ENCODE results near the gene CXCL12.

CXCL12 gene

DNA sequence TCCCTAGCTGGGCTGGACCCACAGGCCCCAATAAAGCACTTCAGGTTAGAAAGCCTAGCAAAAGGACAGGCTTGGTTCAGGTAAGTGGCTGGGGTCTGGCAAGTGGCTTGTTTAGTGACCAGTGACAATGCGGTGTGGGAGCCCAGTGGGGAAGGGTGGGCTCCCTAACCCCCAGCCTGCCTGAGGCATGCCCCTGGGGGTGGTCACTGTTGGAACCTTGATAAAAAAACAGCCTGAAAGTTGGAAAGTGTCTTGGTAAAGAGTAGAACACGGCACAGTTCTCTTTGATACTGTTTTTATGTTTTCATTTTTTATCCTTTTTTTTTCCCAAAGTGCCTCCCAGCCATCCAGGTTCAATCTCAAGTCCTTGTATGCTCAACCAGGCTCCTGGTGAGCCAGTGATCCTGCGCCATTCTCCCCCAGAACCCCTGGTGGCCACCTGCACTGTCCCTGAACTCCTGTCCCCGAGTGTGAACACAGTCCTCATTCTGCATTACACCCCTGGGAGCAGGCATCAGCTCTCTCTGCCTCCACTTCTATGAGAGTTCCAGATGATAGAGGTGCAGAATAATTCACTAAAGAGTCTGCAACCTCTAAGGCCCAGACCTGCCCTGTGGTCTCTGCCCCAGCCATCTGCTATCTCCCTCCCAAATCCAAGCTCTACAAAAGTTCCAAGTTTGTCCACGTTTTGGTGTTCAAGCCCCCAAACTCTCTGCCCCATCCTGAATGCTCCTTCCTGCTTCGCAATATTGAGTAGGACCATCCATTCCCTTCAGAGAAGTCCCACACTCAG, 15.0 kb upstream of the CXCL12 start:
- no peak overlapping the region for H3K27ac ChIP-seq (ENCODE audit: low read depth, low read length)

DNA sequence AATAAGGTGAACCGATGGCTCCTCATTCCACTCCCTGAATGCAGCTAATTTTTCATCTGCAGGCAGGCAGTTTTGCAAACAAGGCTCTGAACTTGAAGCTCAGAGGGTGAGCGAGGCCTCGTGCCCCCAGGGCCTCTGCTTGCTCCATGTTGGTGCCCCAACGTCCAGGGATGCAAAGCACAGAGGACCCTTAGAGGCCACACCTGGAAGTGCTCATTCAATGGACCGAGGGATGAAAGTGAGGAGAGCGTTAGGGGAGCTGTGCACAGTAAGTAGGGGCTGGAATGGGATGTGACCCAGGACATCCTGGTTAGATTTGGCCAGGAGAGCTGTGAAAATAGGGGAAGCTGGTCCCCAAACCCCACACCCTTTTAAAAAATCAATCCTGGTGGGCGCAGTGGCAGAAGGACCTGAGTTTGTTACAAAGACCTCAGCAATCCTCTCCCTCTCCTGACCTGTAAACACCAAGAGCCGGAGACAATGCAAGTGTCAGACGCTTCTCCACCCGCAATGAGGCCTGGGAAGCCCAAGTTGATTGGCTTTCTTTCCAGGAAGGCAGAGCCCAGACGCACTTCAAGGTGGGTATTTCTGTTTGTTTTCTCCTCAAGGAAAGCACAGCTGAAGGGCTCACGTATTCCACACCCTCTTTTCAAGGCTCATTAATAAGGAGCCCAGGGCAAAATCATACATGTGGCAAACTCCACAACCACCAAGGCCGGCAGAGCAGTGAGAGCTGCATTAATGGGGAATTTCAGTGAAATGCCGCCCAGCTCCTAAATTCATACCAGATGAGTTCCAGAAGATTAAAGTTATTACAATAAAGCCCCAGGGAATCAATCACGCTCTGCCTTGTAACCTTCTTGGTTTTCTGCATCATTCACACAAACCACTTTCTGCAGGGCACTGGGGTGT, 14.1 kb upstream of the CXCL12 start:
- Histone ChIP-seq H3K27ac (ENCODE audit: low read depth, low read length) (no peak overlapping the region), H3K4me1 (ENCODE audit: control insufficient read depth, insufficient read depth, low read length) (peaks cover 61% of the 10 kb centered on the region), H3K27me3 (ENCODE audit: control insufficient read depth, insufficient read depth, low read length) (peaks cover 11% of the 10 kb centered on the region), H3K36me3 (ENCODE audit: control insufficient read depth, insufficient read depth, low read length) (no peaks in the 10 kb centered on the region), H3K4me3 (ENCODE audit: low read depth, low read length) (no peak overlapping the region), H3K9ac (ENCODE audit: low read length) (no peak overlapping the region), H3K9me3 (ENCODE audit: control insufficient read depth, insufficient read depth, low read depth, low read length) (no peaks in the 10 kb centered on the region)

More for the DNA sequence above, 15.0 kb upstream of the CXCL12 start:
- H3K27me3 ChIP-seq (ENCODE audit: control insufficient read depth, insufficient read depth, low read length) = peaks cover 11% of the 10 kb centered on the region
- H3K36me3 ChIP-seq (ENCODE audit: control insufficient read depth, insufficient read depth, low read length) = no peaks in the 10 kb centered on the region
- H3K4me1 ChIP-seq (ENCODE audit: control insufficient read depth, insufficient read depth, low read length) = peaks cover 61% of the 10 kb centered on the region
- no peak overlapping the region for H3K9ac ChIP-seq (ENCODE audit: low read length)
- H3K9me3 ChIP-seq (ENCODE audit: control insufficient read depth, insufficient read depth, low read depth, low read length) = peaks cover under 1% of the 10 kb centered on the region; the same call in 1 of the 2 replicates
- H3K4me3 ChIP-seq (ENCODE audit: low read depth, low read length) = peak overlapping the region; percentile 20; the same call in 1 of the 2 replicates

DNA sequence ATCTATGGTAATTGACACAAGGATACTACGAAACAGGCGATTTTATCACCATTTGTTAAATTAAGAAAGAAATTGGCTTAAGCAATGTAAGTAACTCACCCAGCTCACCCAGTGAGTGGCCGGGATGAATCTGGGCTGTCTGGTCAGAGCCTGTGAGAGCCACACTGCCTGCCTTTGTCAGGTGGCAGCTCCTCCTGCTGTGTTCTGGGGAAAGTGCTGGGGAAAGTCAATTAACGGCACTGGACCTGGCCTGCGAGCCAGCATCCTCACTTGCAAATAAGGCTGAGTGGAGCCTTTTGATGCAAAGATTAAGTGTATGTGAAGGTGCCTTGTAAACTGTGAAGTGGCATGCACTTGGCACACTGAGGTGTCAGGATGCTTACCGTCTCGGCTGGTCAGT, 13.4 kb upstream of the CXCL12 start:
- Histone ChIP-seq H3K4me1 (ENCODE audit: control insufficient read depth, insufficient read depth, low read length) (peaks cover 63% of the 10 kb centered on the region), H3K27ac (ENCODE audit: low read depth, low read length) (no peak overlapping the region), H3K9me3 (ENCODE audit: control insufficient read depth, insufficient read depth, low read depth, low read length) (no peaks in the 10 kb centered on the region), H3K27me3 (ENCODE audit: control insufficient read depth, insufficient read depth, low read length) (peaks cover 11% of the 10 kb centered on the region), H3K36me3 (ENCODE audit: control insufficient read depth, insufficient read depth, low read length) (no peaks in the 10 kb centered on the region), H3K4me3 (ENCODE audit: low read depth, low read length) (no peak overlapping the region), H3K9ac (ENCODE audit: low read length) (no peak overlapping the region)

DNA sequence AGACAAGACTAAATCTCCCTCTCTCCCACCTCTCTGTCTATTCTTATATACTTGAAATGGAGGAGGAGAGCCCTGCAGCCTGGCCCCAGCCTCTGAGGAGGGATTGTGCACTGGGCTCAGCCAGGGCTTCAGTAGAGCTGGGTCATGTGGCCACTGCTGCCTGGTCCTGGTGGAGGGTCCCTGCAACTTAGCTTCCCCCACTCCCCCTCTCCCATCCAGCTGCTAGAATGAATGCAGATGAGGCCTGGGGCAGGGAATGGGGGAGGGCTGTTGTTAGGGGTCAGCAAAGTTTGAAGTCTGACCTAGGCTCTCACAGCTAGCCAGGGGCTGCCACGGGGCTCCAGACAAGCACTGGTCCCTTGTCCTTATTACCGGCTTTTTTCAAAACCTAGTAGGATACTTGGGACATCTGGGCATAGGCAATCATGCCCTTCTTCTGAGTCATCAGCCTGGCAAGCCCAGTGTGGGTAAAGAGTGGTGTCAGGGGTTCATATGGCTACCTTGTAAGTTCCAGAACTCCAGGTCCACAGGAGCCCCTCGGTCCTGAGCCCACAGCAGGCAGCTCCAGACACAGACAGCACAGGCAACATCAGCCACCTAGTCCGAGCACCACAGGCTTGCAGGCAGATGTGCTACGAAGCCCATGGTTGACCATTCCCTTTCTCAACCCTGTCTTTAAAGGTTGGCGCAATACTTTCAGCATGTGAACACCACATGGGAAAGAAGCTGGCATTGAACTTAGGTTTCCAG, 12.8 kb upstream of the CXCL12 start:
- H3K4me1 ChIP-seq (ENCODE audit: control insufficient read depth, insufficient read depth, low read length) = peaks cover 62% of the 10 kb centered on the region
- H3K4me3 ChIP-seq (ENCODE audit: low read depth, low read length) = no peak overlapping the region
- H3K27me3 ChIP-seq (ENCODE audit: control insufficient read depth, insufficient read depth, low read length) = peaks cover 11% of the 10 kb centered on the region
- no peaks in the 10 kb centered on the region for H3K36me3 ChIP-seq (ENCODE audit: control insufficient read depth, insufficient read depth, low read length)
- H3K27ac ChIP-seq (ENCODE audit: low read depth, low read length) = no peak overlapping the region
- no peaks in the 10 kb centered on the region for H3K9me3 ChIP-seq (ENCODE audit: control insufficient read depth, insufficient read depth, low read depth, low read length)
- H3K9ac ChIP-seq (ENCODE audit: low read length) = no peak overlapping the region

DNA sequence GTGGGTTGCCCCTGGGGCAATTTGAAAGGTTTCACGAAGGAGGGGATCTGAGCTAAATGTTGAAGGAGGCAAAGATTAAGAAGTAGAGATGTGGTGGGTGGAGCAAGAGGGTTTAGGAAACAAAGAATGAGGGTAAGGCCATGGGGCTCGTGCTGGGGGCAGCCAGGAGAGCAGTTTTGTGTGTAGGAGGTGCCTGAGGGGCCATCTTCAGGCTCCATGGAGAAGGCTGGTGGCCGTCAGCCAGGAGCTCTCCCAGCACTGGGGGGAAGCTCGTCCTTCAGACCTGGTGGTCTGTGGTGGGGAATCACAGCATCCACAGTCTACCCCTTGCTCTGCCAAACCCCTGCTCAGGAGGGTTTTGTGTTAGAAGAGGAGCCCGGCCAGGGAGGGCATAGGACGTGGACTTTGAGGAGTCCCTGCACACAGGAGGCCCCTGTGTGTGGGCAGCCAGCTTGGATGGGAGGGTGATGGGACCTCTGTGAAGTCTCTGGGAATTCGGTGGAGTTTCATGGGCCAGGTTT, 11.8 kb upstream of the CXCL12 start:
- H3K27me3 ChIP-seq (ENCODE audit: control insufficient read depth, insufficient read depth, low read length) = peaks cover 11% of the 10 kb centered on the region
- H3K4me3 ChIP-seq (ENCODE audit: low read depth, low read length) = no peak overlapping the region
- H3K27ac ChIP-seq (ENCODE audit: low read depth, low read length) = no peak overlapping the region
- no peaks in the 10 kb centered on the region for H3K9me3 ChIP-seq (ENCODE audit: control insufficient read depth, insufficient read depth, low read depth, low read length)
- no peak overlapping the region for H3K9ac ChIP-seq (ENCODE audit: low read length)
- H3K36me3 ChIP-seq (ENCODE audit: control insufficient read depth, insufficient read depth, low read length) = no peaks in the 10 kb centered on the region
- peaks cover 54% of the 10 kb centered on the region for H3K4me1 ChIP-seq (ENCODE audit: control insufficient read depth, insufficient read depth, low read length)

DNA sequence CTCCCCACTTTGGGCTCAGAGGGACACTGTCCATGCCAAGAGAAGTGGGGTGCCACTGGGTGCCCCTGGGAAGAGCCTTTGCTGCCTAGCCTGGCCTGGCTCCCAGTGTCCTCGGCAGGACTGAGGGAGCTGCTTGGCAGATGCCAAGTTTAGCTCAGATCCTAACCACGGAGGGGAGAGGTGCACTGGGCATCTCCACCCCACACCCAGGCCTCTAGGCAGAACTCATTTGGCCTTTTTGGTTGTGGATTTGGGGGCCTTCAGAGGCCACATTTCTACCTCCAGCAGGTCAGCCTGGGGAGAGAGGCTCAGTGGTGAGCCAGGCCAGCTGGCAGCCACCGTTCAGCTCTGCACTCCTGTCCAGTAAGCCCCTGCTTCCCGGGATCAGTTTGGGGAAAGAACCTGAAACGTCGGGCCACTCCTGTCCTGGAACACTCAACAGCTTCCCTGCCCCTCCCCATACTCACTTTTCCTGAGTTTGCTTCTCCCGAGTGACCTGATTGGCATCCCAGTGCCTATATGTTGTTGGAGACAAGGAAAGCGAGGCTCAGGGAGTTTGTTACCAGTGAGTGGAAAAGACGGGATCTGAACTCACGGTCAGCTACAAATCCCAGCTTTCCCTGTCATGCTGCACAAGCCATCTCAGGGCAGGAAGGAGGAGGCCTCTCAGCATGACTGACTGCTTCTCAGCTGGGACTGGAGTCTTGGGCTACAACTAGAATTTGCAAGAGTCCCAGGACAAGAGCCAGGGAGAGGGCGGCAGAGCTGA, 11.2 kb upstream of the CXCL12 start:
- no peak overlapping the region for H3K9ac ChIP-seq (ENCODE audit: low read length)
- peaks cover 50% of the 10 kb centered on the region for H3K4me1 ChIP-seq (ENCODE audit: control insufficient read depth, insufficient read depth, low read length)
- no peaks in the 10 kb centered on the region for H3K9me3 ChIP-seq (ENCODE audit: control insufficient read depth, insufficient read depth, low read depth, low read length)
- no peaks in the 10 kb centered on the region for H3K36me3 ChIP-seq (ENCODE audit: control insufficient read depth, insufficient read depth, low read length)
- H3K4me3 ChIP-seq (ENCODE audit: low read depth, low read length) = no peak overlapping the region
- H3K27ac ChIP-seq (ENCODE audit: low read depth, low read length) = no peak overlapping the region
- peaks cover 11% of the 10 kb centered on the region for H3K27me3 ChIP-seq (ENCODE audit: control insufficient read depth, insufficient read depth, low read length)

DNA sequence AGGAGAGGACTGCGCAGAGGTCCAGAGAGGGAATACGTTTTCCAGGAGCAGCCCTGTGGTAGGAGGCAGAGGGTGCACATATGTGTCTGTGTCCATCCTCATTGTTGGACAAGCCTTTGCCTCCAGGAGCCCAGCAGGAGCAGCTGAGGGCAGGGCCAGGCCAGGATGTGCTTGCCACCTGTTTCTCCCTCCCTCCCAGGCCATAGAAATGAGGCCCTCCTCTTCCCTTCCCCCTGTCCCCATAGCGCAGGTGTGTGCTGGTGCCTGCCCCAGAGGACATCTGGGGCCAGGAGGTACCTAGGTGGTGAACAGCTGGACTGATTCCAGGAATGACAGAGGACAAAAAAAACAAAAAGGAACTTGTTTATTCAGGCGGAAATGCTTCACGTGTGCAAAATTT, 10.5 kb upstream of the CXCL12 start:
- Histone ChIP-seq H3K4me1 (ENCODE audit: control insufficient read depth, insufficient read depth, low read length) (peaks cover 51% of the 10 kb centered on the region), H3K27me3 (ENCODE audit: control insufficient read depth, insufficient read depth, low read length) (peaks cover 11% of the 10 kb centered on the region), H3K36me3 (ENCODE audit: control insufficient read depth, insufficient read depth, low read length) (no peaks in the 10 kb centered on the region), H3K4me3 (ENCODE audit: low read depth, low read length) (no peak overlapping the region), H3K9me3 (ENCODE audit: control insufficient read depth, insufficient read depth, low read depth, low read length) (no peaks in the 10 kb centered on the region), H3K27ac (ENCODE audit: low read depth, low read length) (no peak overlapping the region), H3K9ac (ENCODE audit: low read length) (no peak overlapping the region)

DNA sequence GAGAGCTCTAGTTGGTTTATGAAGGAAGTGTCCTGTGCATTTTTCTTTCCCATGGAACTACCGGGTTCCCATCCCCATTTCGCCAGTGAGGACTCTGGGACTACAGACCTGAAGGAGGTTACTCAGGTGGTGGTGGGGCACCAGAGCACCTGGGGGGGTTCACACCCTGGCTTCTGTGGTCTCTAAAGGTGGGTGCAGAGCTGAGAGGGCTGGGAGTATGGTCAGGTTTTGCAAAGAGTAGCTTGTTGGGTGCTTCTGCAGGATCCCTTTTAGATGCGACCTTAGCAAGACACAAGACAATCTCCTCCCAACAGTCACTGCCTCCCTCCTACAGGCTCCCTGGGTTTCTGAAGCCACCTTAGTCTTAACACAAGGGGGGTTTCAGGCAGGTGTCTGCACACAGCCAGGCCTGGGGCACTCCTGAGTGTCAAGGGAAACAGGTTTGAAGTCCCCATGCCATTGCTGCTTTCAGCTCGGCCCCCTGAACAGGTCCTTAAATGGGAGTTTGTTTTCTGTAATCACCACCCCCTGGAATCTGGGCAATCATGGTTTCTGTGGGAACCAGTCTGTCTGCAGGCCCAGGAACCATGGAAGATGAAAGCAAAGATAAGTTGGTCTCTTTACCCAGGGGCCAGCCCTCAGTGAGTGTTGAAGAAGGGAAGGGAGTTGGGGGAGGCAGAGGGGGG, 9.9 kb upstream of the CXCL12 start:
- Histone ChIP-seq H3K36me3 (ENCODE audit: control insufficient read depth, insufficient read depth, low read length) (no peaks in the 10 kb centered on the region), H3K27ac (ENCODE audit: low read depth, low read length) (no peak overlapping the region), H3K27me3 (ENCODE audit: control insufficient read depth, insufficient read depth, low read length) (peaks cover 11% of the 10 kb centered on the region), H3K9me3 (ENCODE audit: control insufficient read depth, insufficient read depth, low read depth, low read length) (no peaks in the 10 kb centered on the region), H3K9ac (ENCODE audit: low read length) (no peak overlapping the region), H3K4me3 (ENCODE audit: low read depth, low read length) (no peak overlapping the region), H3K4me1 (ENCODE audit: control insufficient read depth, insufficient read depth, low read length) (peaks cover 46% of the 10 kb centered on the region)

DNA sequence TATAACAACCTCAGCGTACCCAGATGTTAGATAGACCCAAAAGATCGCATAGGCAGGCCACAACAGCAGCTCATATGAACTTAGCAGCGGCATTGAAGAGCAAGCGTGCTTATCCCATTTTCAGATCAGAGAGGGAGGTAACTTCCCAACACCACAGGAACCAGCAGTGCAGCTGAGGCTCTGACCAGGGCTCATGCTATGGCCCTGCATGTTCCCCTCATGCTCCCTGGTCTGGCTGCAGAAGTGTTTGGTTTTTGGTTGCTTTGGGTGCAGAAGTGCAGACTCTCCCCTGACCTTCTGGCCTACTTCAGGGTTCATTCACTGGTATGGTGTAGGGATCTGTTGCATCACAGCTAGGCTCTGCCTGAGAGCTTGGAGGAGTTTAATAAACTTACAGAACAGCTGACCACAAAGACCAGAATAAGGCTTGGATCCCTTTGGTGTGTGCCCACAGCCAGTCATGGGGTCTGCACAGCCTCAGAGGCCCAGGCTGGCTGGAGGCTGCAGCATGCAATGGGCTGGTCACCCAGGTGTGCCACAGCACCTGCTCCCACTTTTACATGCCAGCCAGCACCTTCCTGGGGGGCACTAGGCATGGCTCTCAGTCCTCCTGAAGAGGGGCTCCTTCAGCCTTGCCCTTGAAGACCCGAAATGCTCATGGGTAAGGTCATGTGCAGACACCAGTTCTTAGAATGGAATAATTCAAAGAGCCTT, 9.1 kb upstream of the CXCL12 start:
- H3K27me3 ChIP-seq (ENCODE audit: control insufficient read depth, insufficient read depth, low read length) = peaks cover 11% of the 10 kb centered on the region
- no peak overlapping the region for H3K4me3 ChIP-seq (ENCODE audit: low read depth, low read length)
- H3K9me3 ChIP-seq (ENCODE audit: control insufficient read depth, insufficient read depth, low read depth, low read length) = no peaks in the 10 kb centered on the region
- no peaks in the 10 kb centered on the region for H3K36me3 ChIP-seq (ENCODE audit: control insufficient read depth, insufficient read depth, low read length)
- no peak overlapping the region for H3K9ac ChIP-seq (ENCODE audit: low read length)
- peaks cover 38% of the 10 kb centered on the region for H3K4me1 ChIP-seq (ENCODE audit: control insufficient read depth, insufficient read depth, low read length)
- no peak overlapping the region for H3K27ac ChIP-seq (ENCODE audit: low read depth, low read length)

Data from HUES6 (cell line).